Activated naive CD4-positive, alpha-beta T cell treated with anti-CD3 and anti-CD28 coated beads, Interleukin-2, amount 50 U/mL, for 16 hours (primary cell): ENCODE data around the gene GPHN.
"Not testable (repeated sequence)": the region's sequence is repeated elsewhere in the genome, so short reads cannot be mapped to it uniquely, and the experiment has no call there.

ENCODE experiments used
- DNase-seq: peaks from one replicate; pipeline ENCODE4 v3.0.0-alpha.2; 2020

GPHN gene

DNA sequence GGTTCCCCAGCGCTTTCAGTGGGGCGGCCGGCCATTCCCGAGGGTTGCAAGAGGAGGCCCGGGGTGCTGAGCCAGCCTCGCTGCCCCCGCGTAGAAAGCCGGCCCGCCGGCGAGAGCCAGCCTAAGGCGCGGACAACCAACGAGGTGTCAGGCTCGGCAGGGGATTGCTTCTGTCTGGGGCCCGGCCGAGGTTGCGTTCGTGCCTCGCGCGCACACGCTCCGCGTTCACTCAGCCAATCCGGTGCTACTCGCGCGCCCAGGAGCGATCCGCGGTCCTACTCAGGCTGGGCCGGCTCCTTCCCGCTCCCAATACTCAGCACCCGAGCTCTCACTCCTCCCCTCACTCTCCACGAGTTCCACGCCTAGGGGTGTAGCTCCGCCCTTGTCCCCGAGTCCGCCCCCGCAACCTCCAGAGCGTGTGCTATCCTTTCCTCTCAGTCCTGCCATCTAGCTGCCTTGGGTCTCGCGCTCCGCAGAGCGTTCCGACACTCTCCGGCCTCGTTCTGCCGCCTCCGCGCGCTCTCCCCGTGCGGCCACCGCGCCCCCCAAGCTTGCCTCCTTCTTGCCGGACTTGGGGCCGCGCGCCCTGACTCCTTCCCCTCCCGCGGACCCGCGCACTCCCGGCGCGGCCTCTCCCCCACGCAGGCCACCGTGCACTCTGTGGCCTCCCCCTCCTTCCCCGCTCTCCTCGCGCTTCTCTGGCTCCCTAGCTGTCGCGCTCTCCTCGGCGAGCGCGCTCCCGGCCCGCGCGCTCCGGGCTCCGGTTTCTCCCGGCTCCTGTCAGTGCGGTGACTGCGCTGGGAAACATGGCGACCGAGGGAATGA lies at the start of gene GPHN:
TSS of gene GPHN (plus strand) at position 426 of the 825 bp plus-strand sequence.
- peak; percentile 89 for DNase-seq

DNA sequence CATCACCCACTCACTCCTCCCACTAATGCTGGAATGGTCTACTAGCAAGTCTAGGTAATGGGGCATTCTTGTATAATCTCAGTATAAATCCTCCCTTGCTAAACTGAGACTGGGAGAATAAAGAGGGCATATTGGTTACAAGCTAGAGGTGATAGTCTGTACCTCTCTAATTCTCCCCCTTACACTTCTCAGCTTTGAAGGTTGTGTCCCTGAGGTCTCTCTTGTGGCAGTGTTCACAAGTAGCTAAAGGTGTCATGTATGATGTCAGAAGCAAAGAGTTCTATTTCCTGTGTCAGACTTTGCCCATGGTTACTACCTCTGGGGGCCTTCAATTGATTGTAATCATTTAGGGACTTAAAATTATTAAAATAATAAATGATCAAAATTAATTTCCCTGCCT lies 48.3 kb upstream of the GPHN start:
- no peak for DNase-seq

DNA sequence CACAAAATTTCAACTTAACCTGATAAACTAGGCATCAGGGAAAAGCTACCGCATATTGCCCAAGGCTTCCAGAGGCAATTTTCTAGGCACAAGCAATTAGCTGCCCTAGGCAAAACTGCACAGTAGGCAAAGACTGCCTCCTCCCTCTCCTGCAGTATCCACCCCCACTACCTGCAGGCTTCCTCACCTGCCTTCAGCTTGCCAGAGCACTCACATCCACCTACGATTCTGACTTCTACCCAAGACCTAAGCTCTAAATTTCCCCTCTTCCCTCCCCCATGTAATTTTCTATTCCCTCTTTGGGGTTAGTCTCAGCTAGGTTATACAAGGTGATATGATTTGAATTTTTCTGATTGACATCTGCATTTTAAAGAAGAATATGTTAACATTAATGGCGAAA lies 43.7 kb upstream of the GPHN start:
- DNase-seq: no peak

DNA sequence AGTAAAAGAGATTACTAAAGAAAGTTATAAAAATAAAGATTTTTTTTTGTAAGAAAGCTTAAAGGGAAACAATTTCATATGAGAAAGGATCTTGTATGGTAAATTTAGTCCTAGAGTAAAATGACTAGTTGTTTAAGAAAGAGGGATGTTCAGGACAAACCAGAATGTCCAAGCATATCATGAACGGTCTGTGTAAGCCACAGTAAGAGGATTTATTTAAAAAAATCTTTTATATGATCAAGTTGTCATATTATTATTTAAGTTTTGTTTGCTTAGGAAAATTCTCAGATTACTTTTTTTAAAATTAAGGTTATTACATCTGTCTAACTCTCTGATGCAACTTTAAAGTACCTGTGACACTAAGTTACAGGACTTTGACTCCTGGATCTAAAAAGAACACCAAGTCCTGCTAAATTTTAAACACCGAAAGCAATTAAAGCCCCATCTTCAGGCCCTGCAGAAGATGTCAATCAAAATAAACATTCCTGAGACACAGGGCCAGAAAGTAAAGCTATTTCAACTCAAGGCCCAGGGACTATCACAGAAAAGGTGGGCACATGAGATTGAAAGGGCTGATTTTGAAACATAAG lies 39.1 kb upstream of the GPHN start:
- DNase-seq: no peak

DNA sequence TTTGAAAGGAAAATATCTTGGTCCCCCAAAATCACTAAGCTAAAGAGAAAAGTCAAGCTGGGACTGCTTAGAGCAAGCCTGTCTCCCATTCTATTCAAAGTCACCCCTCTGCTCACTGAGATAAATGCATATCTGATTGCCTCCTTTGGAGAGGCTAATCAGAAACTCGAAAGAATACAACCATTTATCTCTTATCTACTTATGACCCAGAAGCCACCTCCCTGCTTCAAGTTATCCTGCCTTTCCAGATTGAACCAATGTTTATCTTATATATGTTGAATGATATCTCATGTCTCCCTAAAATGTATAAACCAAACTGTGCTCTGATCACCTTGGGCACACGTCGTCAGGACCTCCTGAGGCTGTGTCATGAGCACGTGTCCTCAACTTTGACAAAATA lies 36.4 kb upstream of the GPHN start:
- no peak for DNase-seq

DNA sequence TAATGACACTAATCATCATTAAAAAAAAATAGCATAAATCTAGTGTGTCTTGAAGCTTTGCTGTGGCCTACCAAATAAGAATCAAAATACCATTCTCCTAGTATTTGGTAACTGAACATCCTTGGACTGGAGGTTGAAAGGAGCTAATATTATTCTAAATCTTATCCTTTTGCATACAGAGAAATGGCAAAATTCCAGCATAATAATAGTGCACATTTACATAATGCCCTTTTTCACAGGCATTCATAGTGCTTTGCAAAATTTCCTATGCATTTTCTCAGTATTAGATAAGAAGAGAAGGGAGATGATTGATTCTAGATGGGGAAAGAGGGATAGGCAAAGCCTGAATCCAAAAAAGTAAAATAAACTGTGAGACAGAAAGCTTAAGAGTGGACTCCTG lies 35.7 kb upstream of the GPHN start:
- no peak for DNase-seq

DNA sequence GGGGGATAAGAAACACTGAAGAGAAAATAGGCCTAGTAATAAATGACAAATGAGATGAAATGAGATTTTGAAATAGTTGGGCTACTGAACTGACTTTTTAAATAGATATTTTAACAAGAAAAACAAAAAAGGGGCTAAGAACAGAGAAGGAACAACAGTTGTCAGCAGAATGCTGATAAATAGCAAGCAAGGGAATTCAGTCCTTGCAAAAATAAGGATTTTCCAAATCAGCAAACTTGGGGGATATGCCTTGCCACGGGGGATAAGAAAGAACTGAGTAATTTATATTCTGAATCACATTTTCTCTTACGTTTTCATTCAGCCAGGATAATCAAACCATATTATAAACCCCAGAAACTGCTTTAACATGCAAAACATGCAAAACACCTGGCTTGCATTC lies 34.7 kb upstream of the GPHN start:
- DNase-seq: no peak

DNA sequence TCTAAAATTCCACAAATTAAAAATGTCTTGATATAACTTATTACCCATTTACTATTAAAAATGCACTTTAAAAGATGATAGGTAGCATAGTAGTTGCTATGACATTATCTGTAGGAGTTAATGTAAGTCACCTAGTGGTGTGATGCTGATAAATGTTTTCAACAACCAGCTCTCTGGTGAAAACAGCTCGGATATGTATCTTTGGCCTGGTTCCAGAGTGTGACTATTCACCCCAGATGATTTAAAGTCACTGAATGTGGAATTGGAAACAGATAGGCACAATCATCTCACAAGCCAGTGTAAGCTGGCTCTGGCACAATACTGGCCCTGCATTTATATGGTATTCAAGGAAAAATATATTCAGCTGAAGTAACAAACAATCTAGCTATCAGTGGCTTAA lies 31.0 kb upstream of the GPHN start:
- DNase-seq: no peak

DNA sequence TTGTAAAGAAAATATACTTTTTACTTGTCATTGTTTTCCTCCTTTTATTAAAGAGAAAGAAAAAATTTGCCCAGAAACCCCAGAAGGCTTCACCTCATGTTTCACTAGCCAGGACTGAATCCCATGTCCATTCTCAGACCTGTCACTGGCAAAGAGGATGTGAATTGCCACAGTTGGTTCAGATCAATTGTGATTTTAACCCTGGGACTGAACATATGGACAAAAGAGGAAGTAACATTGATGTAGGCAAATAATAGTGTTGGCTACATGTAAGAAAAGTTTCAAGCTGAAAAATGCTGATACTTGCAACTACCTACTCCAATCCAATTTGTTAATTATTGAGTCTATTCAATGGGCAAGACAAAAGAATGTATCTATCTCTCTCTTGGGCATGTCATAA lies 30.4 kb upstream of the GPHN start:
- no peak for DNase-seq

DNA sequence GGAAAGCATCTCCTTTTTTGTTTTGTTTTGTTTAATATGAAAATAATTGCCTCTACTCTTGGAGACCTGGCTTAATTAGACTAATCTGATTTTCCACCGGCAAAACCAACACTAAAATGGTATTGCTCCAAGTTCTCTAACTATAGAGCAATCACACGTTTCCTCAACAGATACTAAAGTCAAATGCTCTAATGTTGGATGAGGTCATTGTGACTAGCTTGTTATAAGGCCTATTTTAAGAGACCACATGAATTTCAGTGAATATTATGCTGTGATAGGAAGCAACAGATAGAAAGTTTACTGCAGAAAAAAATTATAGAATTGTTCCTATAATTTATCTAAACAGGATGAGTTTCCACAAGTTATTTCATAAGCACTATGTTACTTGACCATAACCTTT lies 25.1 kb upstream of the GPHN start:
- DNase-seq: no peak

DNA sequence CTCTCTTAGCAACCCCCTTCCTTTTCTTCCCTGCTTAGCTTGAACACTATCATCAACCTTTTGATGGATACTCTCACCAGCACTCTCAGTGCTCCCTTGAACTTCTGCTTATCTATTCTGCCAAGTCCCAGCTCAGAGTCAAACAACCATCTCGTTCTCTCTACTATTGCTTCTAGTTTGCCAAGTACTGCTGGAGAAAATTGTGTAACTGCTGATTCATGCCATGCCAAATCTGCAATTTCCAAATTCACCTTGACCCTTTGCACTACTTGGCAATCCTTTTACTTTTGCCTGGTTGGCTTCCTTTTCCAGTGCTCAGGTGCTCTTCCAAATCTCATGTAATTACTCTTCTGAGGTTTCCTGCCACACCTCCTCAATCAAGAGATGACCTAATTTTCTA lies 24.6 kb upstream of the GPHN start:
- no peak for DNase-seq

DNA sequence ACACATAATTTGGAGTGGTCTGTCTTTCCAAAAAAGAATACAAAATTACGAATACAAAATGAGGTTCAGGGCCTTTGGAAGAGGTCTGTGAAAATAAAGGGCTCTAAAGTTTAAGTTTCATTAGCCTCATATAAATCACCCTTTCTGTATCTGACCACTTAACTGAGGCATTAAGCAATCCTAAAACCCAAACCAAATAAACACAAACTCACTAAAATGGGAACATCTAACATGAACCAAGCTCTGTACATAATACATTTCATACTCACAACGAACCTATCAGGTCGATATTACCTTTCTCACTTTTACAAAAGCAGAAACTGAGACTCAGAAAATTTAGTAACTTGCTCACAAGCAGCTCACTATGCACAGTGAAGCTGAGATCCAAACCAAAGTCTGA lies 22.9 kb upstream of the GPHN start:
- DNase-seq: no peak

DNA sequence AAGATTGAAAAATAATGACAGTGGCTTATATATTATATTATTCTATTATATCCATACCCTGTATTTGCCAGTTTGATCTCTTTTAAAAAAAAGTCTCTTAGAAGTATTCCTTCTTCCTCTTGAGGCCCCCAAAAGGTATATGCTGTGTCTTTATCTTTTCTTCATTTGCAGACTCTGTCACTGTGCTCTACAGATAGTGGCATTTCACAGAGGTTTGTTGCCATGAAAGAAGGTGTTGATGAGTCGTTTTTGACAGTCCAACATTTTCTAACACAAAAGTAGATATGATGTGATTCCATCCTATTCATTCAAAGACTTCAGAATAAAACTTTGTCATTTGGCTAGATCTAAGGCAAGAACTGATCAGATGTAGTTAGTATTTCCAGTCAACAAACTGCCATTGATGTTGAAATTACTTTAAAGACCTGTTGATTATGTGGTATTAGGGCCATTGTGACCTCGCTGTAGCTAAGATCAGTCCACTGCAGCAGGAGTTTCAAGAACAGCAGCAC lies 22.0 kb upstream of the GPHN start, which contains the start of gene CCDC196:
TSS of gene CCDC196 (plus strand) at position 462 of the 512 bp plus-strand sequence. CDS start 132 bp downstream, outside the sequence.
- DNase-seq: no peak

DNA sequence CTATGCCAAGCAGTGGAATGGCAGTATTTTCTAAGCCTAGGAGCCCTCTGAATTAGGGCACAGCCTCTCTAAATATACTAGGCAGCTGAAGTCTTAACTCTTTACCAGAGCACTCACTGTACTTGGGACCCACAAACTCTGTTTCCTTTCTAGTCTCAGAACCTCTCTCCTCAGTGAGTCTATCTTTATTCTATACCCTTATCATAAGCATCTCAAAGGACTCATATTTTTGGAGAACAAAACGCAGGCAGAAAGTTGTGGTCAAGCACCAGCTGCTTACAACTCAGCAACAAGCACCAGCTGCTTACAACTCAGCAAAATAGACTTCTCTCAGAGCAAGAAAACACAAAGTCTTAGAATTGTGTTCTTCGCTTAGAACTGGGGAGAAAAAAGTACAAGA lies 20.8 kb upstream of the GPHN start:
- no peak for DNase-seq

DNA sequence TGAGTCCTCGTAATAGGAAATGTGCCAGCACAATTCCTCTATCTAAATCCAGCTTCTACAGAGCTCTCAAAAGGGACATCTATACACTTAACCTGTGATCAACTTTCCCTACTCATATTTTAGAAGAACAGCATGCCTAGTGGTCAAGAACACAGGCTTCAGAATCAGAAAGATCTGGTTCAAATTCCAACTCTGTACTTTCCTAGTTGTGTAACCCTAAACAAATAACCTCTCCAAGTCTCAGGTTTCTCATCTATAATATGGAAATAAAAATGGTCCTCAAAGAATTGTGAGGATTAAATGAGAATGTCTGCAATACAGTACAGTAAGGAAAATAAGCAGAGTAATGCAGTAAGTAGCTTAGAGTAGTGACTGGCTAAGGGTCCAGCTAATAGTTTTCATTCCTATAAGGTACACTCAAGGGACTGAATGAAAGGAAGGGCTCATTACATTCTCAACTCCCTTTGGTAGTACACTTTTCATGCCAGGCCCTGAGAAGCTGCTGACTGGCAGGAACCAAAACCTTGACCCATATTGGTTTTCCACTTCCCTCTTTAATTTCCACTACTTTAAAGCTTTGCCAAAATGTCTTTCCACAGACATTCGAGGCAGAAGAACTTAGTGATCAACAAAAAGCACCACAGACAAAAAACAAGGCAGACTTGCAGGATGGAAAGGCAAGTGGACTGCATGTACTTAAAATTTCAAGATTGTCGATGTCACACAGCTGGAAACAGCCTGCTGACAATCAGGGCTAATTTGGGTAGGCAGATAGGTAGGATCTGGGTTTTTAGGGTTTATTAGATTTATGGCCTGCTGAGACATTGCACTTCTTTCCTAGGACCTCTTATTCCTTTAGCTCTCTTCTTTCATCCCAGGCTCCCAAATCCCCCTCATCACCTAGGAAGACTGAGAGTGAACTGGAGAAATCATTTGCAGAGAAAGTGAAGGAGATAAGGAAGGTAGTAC lies 17.5 kb upstream of the GPHN start:
- no peak for DNase-seq

DNA sequence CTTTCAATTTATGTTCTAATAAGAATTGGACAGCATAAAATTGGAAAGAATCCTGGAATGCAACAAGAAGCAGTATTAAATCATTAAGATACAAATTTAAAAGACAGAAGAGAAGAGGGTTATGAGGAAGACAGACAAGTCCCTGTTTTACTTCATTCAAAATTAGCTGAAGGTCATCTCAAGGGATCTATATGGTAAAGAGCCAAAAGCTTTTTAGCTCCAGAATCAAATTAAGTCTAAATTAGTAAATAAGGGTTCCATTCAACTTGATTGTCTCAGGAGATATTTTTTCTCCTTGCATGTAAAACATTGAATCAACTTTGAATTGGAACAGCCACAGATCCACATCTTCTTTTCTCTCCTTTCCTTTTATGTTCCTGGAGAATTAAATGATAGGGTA lies 14.2 kb upstream of the GPHN start:
- DNase-seq: no peak

DNA sequence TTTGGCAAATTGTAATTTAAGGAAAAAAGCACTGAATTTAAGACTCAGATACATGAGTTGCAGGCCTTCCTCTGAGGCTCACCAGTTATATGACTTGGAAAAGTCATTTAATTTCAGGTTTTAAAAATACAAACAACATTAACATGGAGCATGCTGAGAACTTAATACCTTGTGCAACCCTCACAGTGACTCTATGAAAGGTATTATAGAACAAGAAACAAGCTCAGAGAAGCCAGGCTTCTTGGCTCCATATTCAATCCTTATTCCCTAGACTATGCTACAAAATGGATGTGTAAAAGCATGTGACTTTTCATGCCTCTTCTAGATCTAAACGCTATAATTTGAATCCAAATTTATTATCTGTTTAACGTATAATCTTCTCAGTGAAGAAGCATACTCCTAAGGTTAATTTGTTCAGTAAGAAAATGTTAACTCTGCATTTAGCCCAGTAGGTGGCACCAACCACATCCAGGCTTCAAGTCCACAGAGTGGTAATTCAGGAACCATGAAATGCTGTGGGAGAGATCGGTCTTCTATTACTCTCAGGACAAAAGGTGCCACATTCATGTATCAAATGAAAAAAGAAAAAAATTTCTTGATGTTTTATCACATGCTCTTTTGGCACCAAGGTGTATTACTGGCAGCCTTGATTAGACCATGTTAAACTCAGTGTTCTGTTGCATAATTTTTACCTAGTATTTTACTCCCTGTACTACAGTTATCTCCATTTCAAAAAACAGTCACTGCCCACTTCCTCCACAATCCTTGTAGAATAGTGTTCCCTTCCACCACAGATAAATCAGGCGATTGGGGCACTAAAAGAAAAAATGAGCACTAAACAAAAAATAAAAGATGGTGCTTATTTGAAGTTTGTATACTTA lies 12.5 kb upstream of the GPHN start:
- peak; percentile 21 for DNase-seq

DNA sequence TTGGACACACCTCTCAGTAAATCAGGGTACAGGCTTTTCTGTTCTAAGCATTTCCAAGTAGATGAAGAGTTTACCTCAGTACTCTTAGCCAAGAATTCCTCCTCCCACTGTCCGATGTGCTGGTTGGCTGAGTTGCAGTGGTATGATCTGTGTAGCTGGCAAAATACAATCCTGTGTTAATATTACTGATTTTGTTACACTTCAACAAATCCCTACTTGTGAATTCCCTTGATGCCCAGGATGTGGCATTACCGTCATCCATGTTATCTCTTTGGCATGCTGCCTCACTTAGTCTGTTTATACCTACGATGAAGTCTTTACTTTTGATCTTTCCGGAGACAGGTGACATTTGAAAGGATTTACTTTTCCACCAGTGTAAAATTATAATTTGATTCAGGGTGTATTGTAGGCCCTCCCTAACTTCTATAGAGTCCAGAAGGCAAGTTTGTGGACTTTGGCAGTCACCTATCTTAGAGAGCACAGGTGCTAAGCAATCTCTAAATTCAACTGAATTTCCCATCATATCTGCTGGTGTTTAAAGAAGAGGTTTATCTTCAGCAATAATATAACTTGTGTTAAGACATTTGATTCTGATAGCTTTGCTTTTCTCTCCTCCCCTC lies 11.6 kb upstream of the GPHN start:
- no peak for DNase-seq

DNA sequence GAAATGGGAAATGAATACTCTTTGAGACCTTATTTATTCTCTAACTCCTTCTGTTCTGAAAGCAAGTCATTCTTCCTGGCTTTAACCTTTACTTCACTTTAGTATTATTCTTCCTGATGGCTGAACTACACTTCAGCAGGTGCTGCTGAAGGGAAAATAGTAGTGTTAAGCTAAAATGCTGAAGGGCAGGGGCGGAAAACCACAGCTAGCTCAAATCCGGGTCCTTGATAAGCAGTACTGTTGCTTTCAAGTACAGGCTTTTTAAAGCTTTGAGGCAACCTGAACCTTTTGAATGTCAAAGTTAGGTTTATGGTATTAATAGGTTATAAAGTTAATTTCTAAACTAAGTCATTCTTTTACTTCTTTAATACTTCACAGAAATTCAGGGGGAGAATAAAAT lies 11.0 kb upstream of the GPHN start:
- DNase-seq: no peak

DNA sequence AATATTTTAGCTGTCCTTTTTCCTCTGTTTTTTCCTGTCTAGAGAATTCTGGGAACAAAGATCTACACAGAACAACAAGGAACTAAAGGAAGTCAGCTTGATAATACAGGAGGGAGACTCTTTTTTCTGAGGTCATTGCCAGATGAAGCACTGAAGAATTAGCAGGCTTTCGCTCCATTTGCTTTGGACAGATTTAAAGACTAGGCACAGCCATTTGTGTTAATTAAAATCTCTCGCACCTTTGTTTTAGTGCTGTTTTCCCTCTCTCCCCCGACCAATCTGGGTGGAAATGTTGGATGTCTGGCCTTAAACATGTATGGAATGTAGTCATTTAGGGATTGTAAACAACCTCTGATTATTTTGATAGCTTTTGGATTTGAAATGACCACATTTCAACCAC lies 9.6 kb upstream of the GPHN start:
- DNase-seq: no peak

DNA sequence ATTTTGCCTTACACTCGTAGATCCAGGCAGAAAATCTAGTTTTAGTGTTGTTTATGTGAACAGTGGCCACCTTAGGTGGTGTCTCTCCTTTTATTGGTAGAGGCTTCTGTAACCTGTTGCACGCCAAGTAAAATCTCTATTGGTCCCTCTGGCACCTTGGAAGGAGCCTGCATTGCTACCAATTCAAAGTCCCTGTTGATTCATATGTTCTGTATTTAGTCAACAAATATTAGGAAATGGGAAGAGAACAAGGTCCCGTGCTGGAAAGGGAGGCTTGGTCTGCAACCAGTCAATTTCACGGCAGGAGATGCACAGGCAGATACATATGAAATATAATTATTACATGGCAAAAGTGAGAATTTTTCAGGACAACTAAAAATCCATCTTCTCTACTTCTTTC lies 6.4 kb upstream of the GPHN start:
- DNase-seq: no peak

DNA sequence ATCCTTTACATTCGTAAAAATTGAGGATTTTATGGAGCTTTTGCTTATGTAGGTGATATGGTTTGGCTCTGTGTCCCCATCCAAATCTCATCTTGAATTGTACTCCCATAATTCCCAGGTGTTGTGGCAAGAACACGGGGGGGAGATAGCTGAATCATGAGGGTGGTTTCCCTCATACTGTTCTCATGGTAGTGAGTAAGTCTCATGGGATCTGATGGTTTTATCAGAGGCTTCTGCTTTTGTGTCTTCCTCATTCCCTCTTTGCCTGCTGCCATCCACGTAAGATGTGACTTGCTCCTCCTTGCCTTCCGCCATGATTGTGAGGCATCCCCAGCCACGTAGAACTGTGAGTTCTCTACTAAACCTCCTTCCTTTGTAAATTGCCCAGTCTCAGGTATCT lies 5.1 kb upstream of the GPHN start:
- DNase-seq: not testable (repeated sequence)
